Measurements from ENCODE around the gene CALN1.
"Not testable (repeated sequence)": the region's sequence is repeated elsewhere in the genome, so short reads cannot be mapped to it uniquely, and the experiment has no call there.

CALN1 gene

DNA sequence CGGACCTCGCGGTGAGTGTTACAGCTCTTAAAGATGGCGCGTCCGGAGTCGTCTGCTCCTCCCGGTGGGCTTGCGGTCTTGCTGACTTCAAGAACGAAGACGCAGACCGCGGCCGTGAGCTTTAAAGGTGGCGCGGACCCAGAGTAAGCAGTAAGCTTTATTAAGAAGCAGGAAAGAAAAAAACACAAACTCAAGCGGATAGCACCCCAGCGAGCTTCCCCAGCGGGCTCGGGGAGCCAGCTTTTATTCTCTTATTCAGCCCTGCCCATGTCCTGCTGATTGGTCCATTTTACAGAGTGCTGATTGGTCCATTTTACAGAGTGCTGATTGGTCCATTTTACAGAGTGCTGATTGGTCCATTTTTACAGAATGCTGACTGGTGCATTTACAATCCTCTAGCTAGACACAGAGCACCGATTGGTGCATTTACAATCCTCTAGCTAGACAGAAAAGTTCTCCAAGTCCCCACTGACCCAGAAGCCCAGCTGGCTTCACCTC, at the start of gene CALN1:
Gene CALN1, minus strand, starts transcription at position 218 of the 498 bp plus-strand sequence.
- not testable (repeated sequence) for DNase-seq

DNA sequence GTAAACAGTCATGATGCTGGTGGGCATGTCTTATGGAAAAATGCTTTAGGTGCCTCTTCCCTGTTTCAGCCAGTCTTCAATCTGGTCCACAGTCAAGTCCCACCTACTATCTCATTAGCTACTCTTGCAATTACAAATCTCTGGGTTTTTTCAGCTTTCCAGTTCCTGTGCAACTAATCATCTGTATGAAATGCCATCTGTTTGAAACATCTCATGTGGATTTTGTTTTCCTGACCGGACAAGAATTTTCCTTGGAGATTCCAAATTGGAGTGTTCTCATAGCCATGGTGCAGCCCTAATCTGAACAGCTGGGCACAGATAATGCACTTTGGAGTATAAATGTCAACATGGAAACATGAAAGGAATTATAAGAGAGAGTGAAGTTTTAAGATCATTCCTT, 41.3 kb upstream of the CALN1 start:
- no peak for DNase-seq

DNA sequence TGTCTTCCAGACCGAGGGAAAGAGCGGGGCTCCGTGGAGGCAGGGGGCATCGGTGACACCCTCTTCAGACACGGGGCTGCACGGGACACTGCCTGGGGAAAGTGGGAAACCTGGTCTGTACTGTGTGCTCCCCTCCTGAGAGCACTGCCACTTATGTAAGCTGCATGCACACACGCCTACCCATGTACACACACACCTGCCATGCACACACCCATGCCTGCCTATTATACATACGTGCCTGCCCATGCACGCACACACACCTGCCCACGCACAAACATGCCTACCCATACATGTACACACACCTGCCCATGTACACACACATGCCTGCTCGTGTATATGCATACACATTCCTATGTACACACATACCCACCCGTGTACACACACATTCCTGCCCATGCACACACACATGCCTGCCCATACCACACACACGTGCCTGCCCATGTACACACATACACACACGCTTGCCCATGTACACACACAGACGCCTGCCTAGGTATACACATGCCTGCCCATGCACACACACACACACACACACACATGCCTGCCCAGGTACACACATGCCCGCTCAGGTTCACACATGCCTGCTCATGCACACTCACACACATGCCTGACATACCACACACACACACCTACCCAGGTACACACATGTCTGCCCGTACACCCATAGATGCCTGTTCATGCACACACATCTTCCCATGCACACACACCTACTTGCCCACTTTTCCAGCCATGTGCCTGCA, 35.5 kb upstream of the CALN1 start:
- no peak for DNase-seq

DNA sequence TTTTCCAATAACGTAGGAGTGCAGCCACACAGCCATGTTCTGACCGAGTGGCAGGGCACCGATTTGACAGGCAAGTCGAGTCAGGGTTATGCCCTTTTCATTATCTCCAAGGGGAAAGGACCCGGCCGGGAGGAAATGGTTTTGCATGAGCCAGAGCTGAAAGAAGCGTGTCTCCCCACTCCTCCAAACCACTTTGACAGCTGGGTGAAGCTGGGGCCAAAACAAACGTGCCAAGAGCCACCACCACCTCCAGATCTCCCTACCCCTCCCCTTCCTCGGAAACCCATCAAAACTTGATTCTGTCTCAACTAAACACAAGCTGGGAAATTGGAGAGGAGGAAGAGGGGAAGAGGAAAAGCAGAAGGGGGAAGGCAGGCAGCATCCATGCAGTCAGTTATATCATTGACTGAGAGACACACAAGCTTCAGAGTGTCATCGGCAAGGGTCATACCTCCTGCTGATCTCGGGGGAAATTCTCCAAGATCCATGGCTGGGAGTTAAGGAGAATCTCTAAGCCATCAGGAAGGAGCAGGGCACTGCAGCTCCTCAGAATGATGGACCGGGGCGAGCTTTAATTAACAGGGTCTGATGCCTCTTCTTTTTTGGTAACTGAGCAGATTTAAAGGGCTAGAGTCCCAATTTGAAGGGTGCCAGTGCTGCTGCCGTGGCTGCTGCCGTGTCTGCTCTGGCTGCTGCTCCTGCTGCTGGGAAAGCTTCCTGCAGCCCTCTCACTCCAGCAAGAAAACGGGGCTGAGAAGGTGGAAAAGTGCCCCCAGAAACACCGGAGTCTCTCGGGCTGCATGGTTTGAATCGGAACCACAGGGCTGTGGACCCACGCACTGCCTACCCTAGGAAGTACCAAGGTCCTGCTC, 34.7 kb upstream of the CALN1 start:
- DNase-seq = no peak

DNA sequence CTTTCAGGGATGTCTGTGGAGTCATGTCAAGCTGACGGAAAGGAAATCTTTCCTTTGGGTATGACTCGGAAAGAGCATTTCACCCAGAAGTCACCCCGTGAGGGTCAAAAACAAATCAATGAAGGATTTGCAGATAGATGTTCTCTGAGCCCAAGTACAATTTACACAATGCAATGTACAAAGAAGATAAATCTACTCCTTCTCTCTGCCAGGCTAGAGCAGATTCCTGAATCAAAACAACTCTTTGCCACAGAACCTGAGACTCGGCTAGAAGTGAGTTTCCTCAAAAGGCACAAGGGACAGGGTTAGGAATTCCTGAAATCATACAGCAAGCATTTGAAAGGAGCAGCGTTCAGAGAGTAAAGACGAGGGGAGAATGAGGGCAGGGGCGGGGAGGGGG, 34.0 kb upstream of the CALN1 start:
- no peak for DNase-seq

DNA sequence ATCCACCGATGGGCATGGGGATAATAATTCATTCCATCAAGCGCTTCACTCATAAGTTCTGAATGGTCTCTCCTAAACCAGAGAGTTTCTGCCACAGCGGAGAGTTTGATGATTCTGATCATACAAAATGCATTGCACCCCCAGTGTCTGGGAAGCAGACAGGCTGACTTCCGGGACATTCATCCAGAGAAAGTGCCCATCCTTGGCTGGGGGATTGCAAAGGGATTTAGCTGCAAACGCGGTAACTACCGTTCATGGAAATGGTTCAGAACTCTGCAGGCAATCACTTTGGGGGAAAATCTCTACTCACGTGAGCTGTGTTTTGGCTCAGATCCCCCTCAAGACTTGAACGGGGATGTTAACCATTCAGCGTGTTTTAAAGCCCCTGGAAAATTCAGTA, 33.4 kb upstream of the CALN1 start:
- DNase-seq = no peak

DNA sequence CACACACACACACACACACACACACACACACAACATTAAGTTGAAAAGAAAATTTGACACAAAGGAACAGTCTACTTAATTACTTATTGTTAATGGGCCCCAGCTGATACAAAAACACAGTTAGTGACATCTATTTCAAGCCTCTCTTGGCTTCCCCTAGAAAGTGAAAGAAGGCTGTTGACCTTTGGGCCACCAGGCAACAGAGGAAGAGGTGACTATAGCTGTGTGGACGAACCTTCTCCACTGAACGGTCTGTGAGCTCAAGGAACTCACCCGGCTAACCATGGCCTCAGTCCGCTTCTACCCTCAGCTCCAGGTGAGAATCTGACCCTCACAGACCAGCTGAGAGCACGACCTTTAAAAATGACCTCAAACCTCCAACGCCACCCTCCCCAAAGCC, 32.9 kb upstream of the CALN1 start:
- DNase-seq = no peak

DNA sequence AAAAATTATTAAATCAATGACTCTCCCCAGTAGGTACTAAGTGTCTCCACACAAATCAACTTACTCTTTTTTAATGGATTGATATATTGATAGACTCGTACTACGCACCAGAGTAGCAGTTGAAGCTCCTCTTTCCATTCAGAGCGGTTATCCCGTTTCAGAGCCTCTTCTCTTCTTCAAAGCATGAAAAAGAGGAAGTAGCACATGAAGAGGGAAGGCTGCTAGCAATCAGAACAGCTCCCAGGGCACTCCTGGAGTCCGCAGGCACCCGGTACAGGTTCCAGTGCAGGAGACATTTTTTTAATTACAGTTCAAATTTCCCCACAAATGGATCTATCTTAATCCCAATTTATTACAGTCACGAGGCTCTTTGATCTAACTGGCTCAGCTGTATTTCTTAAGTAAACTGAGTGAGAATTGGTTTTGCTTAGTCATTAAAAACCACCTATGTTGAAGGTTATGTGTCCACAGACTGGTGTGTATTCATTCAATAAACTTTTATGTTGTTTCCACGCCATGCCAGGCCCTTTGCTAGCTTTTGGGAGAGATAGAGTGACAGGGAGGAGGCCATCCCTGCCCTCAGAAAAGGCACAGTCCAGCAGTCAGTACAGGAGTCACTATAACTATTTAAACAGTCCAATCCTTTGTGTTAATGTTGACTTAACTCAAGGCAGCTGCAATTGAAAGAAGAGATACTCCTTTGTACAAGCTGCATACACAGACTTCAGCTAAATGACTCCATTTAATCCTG, 32.1 kb upstream of the CALN1 start:
- no peak for DNase-seq

DNA sequence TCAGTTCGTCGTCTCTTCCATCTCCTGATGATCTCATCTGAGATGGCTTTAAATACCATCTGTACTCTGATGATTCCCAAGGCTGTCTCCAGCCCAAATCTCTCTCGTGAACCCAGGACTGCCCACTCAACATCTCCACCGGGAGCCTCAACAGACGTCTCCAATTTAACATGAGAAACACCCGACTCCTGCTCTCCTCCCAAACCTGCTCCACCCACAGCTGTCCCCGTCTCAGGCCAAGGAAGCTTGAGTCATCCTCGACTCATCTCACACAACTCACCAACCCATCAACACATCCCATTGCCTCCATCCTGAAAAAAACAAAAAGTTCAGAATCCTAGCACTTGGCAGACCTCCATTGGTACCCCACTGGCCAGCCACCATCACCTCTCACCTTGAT, 29.7 kb upstream of the CALN1 start:
- DNase-seq = no peak

DNA sequence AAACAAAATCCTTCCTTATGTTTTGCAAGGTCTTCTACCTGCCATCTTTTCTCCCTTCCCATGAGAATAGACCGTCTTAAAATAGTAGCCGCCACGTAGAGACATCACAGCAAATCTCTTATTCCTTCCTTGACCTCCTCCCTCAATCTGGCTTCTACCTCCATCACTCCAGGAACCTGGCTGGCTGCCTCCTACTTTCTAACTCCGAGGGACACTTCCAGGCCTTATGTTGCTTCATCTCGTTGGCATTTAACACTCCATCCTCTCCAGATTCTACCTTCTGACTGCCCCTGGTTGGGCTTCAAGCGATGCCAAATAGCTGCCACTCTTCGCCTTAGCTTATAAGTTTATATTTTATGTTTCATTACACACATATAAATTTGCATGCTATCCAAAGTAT, 26.4 kb upstream of the CALN1 start:
- no peak for DNase-seq

DNA sequence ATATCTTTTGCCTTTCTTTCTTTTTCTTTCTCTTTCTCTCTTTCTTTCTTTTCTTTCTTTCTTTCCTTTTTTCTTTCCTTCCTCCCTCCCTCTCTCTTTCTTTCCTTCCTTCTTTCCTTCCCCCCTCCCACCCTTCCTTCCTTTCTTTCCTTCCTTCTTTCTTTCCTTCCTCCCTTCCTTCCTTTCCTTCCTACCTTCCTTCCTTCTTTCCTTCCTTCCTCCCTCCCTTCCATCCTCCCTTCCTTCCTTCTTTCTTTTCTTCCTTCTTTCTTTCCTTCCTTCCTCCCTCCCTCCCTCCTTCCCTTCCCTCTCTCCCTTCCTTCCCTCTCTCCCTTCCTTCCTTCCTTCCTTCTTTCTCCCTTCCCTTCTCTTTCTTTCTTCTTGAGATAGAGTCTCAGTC, 25.5 kb upstream of the CALN1 start:
- no peak for DNase-seq

DNA sequence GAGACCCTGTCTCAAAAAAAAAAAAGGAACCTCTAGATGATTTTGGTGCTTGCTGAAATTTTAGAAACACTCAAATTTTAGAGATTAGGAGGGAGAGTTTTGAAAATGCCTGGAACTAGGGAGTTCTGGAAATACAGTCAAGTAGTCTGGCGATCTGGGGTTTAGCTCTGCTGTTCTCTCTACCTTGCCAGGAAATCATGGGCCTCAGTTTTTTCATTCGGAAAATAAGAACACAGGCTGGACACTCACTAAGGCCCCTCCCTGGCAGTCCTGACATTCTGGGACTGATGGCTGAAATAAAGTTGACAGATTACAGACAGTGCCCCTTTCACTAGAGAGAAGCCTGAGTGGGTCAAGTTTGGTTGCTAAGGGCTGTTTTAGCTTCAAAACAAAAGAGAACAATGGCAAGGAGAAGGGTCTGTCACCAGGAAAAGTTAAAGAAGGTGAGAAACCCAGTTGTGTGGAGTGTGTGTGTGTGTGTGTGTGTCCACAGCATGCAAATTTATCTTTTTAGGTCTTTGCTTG, 25.0 kb upstream of the CALN1 start:
- no peak for DNase-seq

DNA sequence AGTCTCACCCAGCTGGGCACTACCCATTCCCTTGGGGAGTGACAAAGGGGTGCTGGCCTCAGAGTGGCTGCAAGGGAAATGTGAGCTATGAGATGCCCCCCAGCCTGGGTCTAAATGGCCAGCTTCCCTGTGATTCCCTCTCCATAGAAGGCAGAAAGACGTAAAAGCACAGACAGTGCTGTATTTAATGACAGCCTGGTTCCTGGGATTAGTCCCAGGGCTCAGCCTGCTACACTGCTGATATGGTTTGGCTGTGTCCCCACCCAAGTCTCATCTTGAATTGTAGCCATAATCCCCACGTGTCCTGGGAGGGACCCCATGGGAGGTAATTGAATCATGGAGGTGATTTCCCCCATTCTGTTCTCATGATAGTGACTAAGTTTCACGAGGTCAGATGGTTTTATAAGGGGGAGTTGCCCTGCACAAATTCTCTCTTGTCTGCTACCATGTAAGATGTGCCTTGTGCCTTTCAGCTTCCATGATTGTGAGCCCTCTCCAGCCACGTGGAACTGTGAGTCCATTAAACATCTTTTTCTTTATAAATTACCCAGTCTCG, 23.9 kb upstream of the CALN1 start:
- DNase-seq = no peak

DNA sequence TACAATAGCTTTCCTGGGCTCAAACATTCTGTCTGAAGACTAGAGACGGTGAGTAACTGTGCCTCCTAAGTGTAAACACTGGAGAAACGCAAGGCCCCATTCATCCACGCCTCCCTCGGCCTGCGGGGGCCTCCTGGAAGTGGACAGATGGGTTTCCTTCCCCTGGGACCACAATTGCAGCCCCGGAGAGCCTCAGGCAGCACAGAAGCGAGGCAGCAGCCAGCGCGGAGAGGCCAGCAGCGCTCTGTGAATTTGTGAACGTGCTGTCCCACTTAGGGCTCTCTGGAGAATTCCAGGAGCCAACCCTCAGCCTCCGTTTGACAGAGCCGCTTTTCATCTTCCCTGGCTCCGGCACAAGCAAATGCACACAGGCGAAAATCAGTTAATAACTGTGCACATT, 23.2 kb upstream of the CALN1 start:
- DNase-seq = no peak

DNA sequence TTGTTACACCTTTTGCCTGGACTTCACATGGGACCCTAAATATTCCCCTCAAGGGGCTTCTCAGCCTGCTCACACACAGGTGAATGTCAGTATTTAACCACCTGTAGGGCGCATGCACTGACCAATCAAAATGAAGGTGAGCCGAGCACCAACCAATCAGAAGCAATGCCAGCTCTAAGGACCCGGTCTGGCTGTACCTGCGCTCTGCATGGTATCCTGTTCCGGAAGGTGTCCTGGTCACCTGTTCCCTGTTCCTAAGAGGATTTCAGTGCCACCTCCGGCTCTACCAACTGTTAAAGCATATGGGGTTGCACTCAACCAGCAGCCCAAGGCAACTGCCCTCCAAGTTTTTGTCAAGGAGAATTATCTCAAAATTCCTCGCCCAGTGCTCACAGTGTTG, 18.4 kb upstream of the CALN1 start:
- DNase-seq = no peak

DNA sequence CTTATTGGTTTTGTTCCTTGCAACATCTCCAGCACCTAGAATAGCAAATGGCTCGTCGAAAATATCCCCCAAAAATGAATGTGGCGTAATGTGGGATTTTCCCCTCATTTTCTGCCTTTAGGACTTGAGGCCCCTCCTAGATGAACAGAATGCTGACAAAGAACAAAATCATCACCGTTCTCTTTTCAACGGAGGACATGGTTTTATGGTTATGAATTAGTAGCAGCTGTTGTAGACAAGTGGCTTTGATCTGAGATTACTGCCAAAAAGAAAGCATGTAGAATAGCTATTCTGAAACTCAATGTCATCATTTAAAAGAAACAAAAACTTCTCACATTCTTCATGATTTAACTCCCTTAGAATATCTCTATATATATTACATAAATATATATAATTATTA, 17.2 kb upstream of the CALN1 start:
- no peak for DNase-seq

DNA sequence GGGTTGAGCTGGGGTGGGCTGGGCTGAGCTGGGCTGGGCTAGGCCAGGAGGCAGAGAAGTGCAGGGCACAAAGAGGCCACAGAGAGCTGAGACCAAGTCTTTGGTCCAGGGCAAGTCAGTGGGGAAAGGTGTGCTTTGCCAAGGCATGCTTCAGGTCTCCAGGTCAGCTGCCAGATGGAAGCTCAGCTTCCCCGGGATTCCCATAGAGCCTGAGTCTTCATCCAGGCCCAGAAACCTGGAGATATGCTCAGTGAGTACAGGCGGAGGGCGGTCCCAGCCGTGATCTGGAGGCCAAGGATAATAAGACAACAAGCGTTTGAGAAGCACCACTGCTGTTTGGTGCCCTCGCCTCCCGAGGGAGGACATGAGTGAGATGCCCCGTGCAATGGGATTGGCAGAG, 4.7 kb upstream of the CALN1 start:
- no peak for DNase-seq

DNA sequence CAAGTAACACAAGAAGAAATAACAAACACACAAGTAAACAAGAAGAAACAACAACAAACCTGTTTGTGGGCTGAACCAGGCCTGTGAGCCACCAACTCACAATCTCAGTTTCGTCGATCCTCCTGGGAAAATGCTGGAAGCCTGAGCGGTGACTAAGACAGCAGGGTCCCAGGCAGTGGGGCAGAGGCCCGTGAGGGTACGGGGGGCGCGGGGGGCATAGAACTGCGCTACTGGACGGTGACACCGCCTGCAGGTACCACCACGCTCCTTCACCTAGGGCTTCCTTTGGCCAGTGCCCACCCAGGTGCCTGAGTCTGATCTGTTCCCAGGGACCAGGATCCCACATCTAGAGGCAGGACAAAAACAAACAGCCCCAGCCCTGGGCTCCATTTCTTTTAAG, 3.4 kb upstream of the CALN1 start:
- no peak for DNase-seq

DNA sequence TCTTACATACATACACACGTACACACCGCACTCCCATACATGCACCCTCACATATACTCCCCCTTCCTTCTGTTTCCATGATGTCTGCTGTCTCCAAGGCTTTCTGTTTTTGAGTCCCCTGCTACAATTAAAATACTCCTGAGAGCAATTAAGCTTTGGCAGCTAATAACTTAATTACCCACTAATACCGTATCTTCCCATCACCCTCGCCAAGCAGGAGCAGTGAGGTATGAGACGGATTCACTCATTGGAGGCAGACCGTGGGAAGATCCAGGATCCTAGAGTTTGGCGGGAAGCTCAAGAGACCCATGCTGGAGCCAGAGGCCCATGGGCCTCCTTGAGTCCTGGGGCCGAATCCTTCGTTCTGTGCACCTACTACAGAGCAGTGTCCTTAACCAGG, 1.7 kb upstream of the CALN1 start:
- no peak for DNase-seq

DNA sequence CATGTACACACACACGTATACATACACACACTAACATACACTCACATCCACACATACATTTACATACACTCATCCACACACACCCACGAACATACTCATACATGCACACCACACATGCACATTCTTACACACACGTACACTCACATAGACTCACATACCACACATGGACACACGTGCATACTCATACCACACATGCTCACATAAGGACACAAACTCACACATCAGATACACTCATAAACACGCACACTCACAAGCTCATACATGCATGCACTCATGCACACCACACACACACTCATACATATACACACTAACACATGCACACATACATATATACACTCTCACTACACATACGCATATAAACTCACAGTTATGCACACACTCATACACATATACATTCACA, 1.2 kb upstream of the CALN1 start:
- no peak for DNase-seq

DNA sequence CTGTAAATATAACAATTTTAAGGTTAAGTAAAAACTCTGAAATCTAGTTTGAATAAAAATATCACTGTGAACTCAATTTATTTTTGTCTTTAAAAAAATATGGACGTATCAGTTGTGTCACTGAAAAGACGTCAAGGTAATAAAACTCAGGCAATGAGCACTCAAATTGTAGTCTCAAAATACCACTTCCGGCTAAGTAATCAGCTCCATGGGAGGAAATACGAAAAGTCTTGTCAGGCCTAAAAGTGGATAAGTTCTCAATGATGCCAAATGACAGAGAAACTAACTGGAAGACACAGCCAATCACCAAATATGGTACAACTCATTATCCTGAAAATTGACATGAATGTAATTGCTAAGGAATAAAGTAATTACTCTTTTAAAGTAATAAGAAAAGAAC, 719 bp downstream of the CALN1 start:
- no peak for DNase-seq

DNA sequence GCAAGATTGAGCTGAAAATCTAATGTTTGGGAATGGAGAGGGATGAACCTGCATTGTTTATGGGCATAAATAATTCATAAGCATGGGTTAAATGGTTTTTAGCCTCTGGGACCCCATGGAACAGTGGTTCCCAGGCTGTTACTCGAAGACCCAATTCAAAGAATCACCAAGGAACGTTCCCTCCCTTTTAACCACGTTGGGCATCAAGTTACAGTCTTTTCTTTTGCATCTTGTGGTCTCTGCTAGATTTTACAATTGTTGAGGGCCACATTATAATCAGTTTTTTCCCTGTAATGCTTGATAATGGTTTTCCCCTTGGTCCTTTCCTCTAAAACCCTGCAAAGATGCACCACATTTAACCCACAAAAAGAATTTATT, 2.5 kb downstream of the CALN1 start:
- DNase-seq = no peak

Measured in NCI-H1694 treated with DMSO at 0.1 percent for 48 hours (cell line).